SU-DHL-6 (cell line): ENCODE results near the gene SLC25A25.

ENCODE experiments used
- H2AFZ ChIP-seq: fragments of 200-600 bp; sonication (generic); 2 replicates; pipeline ENCODE4 v1.6.1; 2014; ENCODE audit warnings: low read depth, mild to moderate bottlenecking, moderate library complexity, mixed read lengths, antibody characterized with exemption, low read length; ENCODE audit not compliant: severe bottlenecking
- H3F3A ChIP-seq: fragments of 200-600 bp; shearing (Covaris generic); 2 replicates; pipeline ENCODE4 v1.6.0; 2016; ENCODE audit warnings: antibody characterized with exemption, mild to moderate bottlenecking; ENCODE audit not compliant: insufficient read depth
- H3K27ac ChIP-seq: fragments of 200-600 bp; sonication (generic); 2 replicates; pipeline ENCODE4 v1.5.1; 2016; ENCODE audit warnings: low read depth, mild to moderate bottlenecking, low read length, moderate library complexity, mixed read lengths
- H3K27me3 ChIP-seq: fragments of 200-600 bp; sonication (generic), shearing (Covaris generic); 2 replicates; pipeline ENCODE4 v1.6.0; 2014; ENCODE audit warnings: mild to moderate bottlenecking, low read length
- H3K36me3 ChIP-seq: fragments of 200-600 bp; sonication (generic); 2 replicates; pipeline ENCODE4 v1.6.1; 2014; ENCODE audit warnings: mild to moderate bottlenecking, low read length, mixed read lengths
- H3K4me2 ChIP-seq: fragments of 300-600, 200-600 bp; shearing (Covaris generic), sonication (generic); 2 replicates; pipeline ENCODE4 v1.6.0; 2014; ENCODE audit warnings: low read length, low read depth, mild to moderate bottlenecking; ENCODE audit not compliant: poor library complexity, severe bottlenecking
- H3K4me3 ChIP-seq: fragments of 200-600 bp; sonication (generic); 2 replicates; pipeline ENCODE4 v1.5.1; 2014; ENCODE audit warnings: antibody characterized with exemption, low read length, mild to moderate bottlenecking, mixed read lengths; ENCODE audit not compliant: insufficient read depth, poor library complexity, severe bottlenecking
- H3K79me2 ChIP-seq: fragments of 200-600 bp; sonication (generic); 2 replicates; pipeline ENCODE4 v1.6.1; 2014; ENCODE audit warnings: mild to moderate bottlenecking, low read length, moderate library complexity; ENCODE audit not compliant: insufficient read depth
- H3K9ac ChIP-seq: fragments of 200-600 bp; sonication (generic); 2 replicates; pipeline ENCODE4 v1.7.0; 2014; ENCODE audit warnings: mild to moderate bottlenecking, low read length
- H3K9me2 ChIP-seq: fragments of 200-600 bp; sonication (generic); replicated peaks from 2 replicates; pipeline ENCODE4 v1.6.1; 2014; ENCODE audit warnings: low read length; ENCODE audit not compliant: insufficient read depth
- H3K9me3 ChIP-seq: fragments of 200-600 bp; sonication (generic); 2 replicates; pipeline ENCODE4 v1.6.1; 2014; ENCODE audit warnings: low read length, mixed read lengths; ENCODE audit not compliant: insufficient read depth
- H4K20me1 ChIP-seq: fragments of 200-600 bp; sonication (generic); 2 replicates; pipeline ENCODE4 v1.6.1; 2014; ENCODE audit warnings: low read depth, mild to moderate bottlenecking, antibody characterized with exemption, low read length, moderate library complexity, mixed read lengths
- EZH2phosphoT487 ChIP-seq: fragments of 200-600 bp; sonication (generic), shearing (Covaris generic); conservative IDR thresholded peaks from 2 replicates; pipeline ENCODE4 v1.6.1; 2018; ENCODE audit warnings: mild to moderate bottlenecking, antibody characterized with exemption, low read length, moderate library complexity, mixed read lengths
- TF ChIP-seq, protein P1 (sequence below): fragments of 200-600 bp; sonication (generic); IDR thresholded peaks from one replicate; pipeline ENCODE4 v1.5.1; 2017; ENCODE audit warnings: antibody characterized with exemption, mild to moderate bottlenecking, low read length, moderate library complexity; ENCODE audit not compliant: insufficient read depth, poor library complexity, severe bottlenecking

Gene SLC25A25

DNA sequence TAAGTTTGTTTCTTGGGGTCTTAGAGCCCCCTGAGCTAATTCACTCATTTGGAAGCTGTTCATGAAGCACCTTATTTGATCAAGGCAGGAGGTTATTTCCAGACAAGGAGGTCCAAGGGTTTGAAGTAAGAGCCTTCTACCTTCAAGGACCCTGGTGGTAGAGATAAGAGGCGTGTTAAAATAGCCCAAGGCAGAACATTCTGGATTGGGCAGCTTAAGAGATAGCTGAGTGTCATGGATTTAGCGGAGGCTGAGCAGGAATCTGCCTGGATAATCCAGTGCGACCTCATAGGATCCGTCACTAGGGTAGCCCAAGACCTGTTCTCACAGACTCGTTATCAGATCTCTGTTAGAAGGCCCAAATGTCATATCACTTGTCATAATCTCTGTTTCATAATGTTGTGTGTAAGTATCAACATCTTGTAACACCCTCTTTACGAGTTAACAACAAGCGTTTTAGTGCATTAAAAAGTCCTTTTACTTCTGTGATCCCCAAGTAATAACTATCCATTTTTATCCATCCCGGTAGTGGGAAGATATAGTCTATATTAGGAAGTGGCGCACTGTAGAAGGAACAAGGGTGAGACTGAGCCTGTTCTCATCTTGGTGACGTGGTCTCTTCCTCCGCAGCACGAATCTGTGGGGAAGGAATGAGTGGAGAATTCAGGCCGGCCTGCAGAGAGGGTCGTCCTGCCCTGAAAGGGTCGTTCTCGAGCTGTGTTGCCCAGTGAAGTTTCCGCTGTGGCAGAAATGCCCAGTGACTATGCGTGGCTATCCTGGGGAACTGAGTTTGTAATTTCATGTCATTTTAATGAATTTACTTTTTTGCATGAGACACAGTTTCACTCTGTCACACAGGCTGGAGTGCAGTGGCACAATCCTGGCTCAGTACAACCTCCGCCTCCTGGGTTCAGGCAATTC, 28.8 kb downstream of the SLC25A25 start:
- Histone ChIP-seq H4K20me1 (no peaks in the 10 kb centered on the region), H3K9me2 (no peaks in the 10 kb centered on the region), H3K4me2 (no peak overlapping the region), H3K36me3 (no peaks in the 10 kb centered on the region), H3K9me3 (no peaks in the 10 kb centered on the region), H3K4me3 (no peak overlapping the region), H3K27ac (no peak overlapping the region), H3F3A (no peaks in the 10 kb centered on the region), H3K27me3 (no peaks in the 10 kb centered on the region), H3K9ac (no peak overlapping the region), H2AFZ (no peak overlapping the region), H3K79me2 (peaks cover 74% of the 10 kb centered on the region)
- TF ChIP-seq EZH2phosphoT487, result no peak
- TF ChIP-seq, protein P1, sequence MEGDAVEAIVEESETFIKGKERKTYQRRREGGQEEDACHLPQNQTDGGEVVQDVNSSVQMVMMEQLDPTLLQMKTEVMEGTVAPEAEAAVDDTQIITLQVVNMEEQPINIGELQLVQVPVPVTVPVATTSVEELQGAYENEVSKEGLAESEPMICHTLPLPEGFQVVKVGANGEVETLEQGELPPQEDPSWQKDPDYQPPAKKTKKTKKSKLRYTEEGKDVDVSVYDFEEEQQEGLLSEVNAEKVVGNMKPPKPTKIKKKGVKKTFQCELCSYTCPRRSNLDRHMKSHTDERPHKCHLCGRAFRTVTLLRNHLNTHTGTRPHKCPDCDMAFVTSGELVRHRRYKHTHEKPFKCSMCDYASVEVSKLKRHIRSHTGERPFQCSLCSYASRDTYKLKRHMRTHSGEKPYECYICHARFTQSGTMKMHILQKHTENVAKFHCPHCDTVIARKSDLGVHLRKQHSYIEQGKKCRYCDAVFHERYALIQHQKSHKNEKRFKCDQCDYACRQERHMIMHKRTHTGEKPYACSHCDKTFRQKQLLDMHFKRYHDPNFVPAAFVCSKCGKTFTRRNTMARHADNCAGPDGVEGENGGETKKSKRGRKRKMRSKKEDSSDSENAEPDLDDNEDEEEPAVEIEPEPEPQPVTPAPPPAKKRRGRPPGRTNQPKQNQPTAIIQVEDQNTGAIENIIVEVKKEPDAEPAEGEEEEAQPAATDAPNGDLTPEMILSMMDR, result no peak

- Histone ChIP-seq H3K9me2 (no peaks in the 10 kb centered on the region), H3F3A (no peaks in the 10 kb centered on the region), H3K27ac (no peak overlapping the region), H3K27me3 (no peaks in the 10 kb centered on the region), H3K4me3 (no peak overlapping the region), H4K20me1 (no peaks in the 10 kb centered on the region), H3K4me2 (no peak overlapping the region), H3K79me2 (peaks cover 66% of the 10 kb centered on the region), H3K9ac (no peak overlapping the region), H3K36me3 (no peaks in the 10 kb centered on the region), H2AFZ (no peak overlapping the region), H3K9me3 (no peaks in the 10 kb centered on the region)
- TF ChIP-seq, protein P1, result no peak
- no peak for TF ChIP-seq EZH2phosphoT487
Measured at GRCh38 chr9:128097543-128098296, 29.7 kb downstream of the SLC25A25 start.

DNA sequence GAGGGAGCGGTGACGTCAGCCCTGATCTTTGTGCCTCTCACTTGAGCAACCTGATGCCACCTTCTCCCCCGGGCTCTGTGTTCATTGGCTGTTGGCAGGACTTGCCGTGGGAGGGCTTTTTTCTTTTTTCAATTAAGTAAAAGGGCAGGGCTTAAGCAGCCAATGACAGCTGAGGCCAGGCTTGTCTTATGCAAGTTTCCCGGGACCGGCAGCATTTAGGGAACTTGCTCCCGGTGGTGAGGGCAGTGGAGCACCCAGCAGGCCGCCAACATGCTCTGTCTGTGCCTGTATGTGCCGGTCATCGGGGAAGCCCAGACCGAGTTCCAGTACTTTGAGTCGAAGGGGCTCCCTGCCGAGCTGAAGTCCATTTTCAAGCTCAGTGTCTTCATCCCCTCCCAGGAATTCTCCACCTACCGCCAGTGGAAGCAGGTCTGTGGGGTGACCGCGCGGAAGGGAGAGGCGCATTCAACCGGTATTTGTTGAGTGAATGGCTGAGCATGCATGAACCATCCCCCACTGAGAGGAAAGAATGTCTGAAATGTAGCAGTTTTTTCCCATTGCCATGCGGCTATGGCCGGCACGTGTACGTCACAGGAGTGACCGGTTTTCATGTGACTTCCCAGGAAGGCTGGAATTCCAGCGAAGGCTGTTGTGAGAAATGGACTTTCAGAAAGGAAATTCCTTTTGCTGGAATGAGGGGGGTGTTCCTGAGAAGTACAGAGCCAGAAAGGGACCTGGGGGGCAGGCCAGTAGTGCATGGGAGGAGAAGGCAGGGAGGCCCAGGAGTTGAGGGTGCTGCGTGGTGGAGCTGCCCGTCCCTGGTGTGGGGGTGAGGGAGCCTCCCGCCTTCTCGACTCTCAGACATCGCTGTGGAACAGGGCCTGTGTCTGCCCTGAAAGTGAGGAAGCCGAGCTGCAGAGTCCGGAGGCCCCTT, 30.5 kb downstream of the SLC25A25 start:
- no peak for TF ChIP-seq EZH2phosphoT487
- TF ChIP-seq, protein P1, result no peak
- no peaks in the 10 kb centered on the region for H4K20me1 ChIP-seq
- no peak overlapping the region for H2AFZ ChIP-seq
- no peaks in the 10 kb centered on the region for H3K9me2 ChIP-seq
- H3K27me3 ChIP-seq, result no peaks in the 10 kb centered on the region
- no peak overlapping the region for H3K27ac ChIP-seq
- no peaks in the 10 kb centered on the region for H3K36me3 ChIP-seq
- H3K79me2 ChIP-seq, result peaks cover 57% of the 10 kb centered on the region
- H3K4me3 ChIP-seq, result no peak overlapping the region
- no peak overlapping the region for H3K9ac ChIP-seq
- H3F3A ChIP-seq, result no peaks in the 10 kb centered on the region
- H3K9me3 ChIP-seq, result no peaks in the 10 kb centered on the region
- H3K4me2 ChIP-seq, result no peak overlapping the region
